Middle frontal gyrus (tissue), 1 donor: ENCODE measurements around the gene CPPED1.

Experiments used
- DNase-seq: peaks from one replicate; pipeline ENCODE4 v3.0.0-alpha.2; 2015; ENCODE audit warnings: low spot score; ENCODE audit errors: extremely low spot score

CPPED1 gene

DNA sequence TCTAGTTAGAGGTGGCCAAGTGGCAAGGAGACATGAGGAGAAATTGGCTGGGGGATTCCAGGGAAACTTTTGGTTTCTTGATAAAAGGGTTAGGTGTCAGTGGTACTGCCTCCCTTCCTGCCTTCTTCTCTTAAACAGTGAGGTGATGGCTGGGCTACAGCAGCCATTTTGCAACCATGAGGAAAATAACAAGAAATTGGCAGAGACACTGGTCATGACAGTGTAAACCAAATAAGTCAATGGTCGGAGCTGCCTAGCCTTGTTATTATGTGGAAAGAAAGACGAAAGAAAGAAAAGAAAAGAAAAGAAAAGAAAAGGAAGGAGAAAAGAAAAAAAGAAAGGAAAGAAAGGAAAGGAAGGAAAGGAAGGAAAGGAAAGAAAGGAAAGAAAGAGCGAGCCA, 63.9 kb downstream of the CPPED1 start:
- DNase-seq, result no peak

DNA sequence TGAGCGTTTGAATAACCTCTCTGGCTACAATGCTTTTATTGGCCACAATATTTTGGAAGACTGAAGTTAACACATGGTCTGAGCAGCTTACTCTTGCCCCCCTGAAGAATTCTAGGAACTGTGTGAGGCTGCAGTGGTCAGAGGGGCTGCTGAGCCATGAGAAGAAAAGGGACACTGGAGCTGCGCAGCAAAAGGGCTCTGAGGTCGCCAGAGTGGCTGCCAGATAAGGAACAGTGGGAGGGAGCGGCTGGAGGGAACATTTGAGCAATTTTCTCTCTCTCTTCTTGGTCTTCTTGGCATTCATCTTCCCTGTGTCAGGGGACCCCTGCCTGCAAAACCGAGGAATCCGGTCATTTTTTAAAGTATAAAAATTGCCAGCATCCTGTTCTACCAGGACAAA, 66.1 kb downstream of the CPPED1 start:
- no peak for DNase-seq

DNA sequence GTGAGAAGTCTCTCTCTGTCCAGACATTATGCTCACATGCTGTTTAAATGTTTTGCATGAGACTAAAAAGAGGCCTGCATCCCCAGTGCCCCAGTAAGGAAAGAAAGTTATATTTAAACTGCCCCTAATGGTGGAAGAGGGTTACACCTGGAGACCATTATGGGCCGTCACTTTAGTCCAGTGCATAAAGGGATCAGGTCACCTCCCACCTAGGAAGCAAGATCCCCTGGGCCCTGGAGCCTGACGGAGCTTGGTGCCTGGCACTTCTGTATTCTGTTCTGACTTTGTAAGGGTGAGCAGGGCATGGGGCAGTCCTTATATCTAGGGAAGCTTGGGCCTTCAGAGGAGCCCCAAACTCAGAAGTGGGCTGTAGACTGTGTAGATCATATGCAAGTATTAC, 67.9 kb downstream of the CPPED1 start:
- DNase-seq, result no peak

DNA sequence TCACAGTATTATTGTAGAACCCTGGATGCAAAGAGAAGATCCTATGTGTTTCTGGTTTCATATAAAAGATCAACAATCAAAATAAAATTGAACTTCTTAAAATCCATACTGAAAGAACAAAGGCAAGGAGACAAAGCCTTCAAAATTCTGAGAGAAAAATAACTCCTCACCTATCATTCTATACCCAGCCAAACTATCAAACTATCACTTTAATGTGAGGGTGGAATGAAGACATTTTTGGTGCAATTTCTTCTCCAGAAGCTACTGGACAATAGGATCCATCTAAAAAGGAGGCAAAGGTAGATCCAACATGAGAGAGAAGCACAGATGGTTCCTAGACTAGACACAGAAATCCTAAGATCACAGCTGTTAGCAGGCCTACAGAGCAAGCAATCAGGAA, 71.1 kb downstream of the CPPED1 start:
- DNase-seq, result no peak

DNA sequence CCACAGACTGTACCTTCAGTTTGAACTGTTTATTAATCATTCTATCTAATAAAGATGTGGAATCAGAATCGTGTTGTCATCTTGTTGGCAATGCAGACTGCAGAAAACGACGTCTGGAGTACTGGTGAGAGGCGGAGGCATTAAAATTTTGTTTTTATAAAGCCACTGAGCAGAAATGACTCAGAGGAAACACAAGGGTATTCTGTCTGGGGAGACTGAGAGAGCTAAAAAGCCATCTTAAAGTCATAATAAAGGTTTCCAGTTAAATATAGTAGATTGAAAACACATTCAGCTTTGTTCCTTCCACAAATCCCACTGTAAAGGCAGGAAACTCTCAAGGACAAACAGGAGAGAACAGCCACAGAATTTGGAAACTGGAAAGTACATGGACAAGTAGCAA, 74.2 kb downstream of the CPPED1 start:
- DNase-seq, result no peak

DNA sequence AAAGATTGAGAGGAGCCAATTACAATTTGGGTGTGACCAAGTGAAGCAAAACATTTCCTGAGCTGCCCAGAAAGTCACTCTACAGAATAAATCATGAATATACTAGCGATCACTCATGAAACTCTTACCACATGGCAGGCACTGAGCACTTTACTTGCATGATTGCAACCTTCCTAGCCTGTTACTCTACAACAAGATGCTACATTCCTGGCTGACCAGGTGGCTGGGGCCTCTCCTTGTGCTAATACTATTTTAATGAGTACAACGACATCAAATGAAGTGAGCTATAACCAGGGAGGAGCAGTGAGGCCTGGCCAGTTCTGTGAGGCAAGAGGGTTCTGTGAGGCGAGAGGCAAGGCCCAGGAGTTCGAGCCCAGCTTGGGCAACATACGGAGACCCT, 75.2 kb downstream of the CPPED1 start:
- no peak for DNase-seq

DNA sequence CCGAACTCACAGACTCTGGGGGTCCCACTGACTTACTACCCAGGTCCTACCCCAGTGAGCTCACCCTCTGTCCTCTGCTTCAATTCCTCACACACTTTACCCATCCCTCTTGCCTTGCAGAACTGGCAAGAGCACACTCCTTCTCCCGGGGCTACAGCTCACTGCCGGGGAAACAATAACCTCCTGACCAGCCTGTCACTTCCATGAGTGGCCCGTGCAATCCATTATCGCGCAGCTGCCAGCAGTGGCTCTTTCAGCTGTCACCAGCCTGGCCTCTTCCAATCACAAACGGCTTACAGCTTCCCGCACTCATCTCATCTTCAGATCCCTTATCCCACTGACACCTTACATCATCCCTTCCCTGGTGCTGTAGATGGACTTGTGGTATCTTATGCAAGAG, 79.5 kb downstream of the CPPED1 start:
- DNase-seq, result no peak

DNA sequence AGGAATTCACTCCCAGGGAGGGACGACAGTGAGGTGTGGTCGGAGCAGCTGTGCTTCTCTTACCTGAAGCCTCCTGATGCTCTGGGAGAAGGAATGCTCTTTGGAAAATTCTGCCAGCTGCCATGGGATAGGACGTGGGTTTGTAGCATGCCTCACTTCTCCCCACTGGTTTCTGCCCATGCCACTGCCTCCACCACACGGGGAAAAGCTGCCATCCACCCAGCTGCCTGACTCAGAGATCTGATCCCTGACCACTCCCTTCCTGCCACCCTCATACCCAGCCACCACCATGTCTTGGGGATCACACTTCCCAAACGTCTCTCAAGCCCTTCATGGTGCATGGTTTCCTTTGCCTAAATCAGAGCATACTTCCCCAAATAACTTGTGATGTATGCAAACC, 80.0 kb downstream of the CPPED1 start:
- DNase-seq, result no peak

DNA sequence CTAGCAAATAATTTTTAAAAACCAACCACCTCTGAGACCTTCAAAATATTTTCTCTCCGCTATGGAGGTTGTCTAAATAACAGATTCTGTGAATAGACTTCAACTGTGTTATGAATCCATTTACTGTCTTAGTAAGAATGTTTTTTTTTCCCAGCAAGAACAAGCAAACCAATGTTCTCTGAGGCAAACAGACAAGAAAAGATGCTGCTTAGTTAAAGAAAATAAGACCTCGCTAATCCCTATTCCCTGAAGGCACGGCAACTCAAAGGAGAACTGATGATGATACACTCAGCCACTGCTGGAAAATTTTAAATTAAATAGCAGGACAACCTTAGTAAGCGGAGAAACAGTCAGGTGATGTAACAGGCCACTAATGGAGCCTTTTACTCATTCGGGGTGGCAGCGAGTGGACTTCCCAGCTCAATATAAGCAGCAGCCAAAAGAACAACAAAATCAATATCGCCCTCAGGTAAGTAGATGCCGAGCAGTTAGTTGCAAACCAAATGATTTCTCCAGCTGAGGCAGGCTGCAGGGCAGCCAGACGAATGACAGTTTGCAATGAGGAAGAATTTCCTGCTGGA, 81.8 kb downstream of the CPPED1 start:
- DNase-seq, result no peak

DNA sequence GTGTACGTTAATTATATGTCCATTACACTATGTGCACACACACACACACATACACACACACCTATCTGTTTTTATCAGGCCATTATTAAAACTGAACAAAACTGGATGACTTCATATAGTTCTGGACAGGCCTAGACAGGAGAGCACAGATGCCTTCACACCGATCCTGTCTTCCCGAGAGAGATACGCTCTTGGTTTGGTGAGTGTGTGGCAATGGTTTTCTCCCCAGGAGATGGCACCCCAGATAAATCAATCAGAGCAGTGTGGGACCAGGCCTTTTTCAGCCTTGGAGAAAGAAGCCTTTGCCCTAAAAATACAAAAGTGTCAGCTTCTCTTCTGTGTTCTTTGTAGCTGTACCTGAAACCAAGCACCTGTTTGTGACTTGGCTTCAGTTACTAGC, 83.7 kb downstream of the CPPED1 start:
- DNase-seq, result no peak

DNA sequence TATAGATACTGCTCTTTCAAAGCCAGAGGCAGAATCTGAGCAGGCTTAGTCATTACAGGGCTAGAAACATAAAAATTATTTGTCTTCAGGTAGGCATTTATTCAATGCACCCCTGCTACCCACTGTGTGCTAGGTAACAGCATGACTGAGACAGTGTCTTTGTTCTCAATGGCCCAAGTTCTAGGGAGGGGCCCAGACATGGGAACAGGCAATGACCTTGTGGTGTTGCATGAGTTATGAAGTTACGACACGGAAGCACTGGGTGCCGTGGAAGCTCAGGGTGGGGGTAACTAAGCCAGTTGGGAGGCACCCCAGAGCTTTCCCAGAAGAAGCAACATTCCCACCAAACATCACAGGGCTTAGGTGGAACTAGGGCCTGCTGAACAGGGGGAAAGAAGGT, 87.0 kb downstream of the CPPED1 start:
- DNase-seq, result no peak

DNA sequence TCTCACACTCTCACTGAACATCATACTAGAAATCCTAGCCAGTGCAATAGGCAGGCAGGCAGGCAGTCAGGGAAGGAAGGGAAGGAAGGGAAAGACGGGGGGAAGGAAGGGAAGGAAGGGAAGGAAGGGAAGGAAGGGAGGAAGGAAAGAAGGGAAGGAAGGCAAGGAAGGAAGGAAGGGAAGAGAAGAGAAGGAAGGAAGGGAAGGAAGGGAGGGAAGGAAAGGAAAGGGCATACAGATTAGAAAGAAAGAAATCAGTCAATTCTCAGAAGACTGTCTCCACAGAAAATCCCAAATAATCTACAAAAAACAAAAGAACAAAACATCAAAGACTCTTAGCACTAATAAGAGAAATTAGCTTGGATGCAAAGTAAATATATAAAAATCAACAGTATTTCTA, 93.9 kb downstream of the CPPED1 start:
- DNase-seq, result no peak

DNA sequence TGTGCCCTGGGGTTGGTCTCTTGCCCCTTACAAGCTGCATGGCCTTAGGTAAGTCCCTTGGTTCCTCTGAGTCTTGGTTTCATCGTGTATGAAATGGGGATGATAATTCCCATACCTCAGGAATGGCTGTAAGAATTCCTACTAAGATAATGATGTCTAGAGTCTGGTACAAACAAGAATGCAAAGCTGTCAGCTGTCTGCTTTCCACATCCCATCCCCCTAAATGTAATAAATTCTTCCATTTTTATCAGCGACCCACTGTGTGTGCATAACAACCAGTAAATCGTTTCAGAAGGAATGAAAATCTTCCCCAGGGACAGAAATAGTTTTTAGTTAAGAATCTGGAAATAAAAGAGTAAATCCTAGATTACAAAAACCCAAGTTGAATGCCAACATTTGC, 95.4 kb downstream of the CPPED1 start:
- no peak for DNase-seq

DNA sequence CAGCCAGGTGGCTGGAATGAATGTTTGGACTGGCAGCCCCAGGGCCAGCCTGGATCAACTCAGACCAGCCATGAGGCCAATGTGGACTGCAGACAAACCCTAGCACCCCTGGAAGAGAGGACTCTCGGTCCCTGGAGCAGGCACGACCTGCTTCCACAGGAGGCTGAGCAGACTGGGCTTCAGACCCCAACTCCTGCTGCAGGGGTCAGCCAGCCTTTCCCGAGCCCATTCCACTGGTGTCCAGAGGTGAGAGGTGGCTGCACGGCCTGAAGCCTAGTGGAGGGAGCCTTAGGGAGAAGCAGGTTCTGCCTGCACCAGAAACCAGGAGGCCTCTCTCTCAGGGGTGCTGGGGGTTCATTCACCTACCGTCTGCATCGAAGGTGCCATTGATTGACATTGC, 97.1 kb downstream of the CPPED1 start:
- no peak for DNase-seq

DNA sequence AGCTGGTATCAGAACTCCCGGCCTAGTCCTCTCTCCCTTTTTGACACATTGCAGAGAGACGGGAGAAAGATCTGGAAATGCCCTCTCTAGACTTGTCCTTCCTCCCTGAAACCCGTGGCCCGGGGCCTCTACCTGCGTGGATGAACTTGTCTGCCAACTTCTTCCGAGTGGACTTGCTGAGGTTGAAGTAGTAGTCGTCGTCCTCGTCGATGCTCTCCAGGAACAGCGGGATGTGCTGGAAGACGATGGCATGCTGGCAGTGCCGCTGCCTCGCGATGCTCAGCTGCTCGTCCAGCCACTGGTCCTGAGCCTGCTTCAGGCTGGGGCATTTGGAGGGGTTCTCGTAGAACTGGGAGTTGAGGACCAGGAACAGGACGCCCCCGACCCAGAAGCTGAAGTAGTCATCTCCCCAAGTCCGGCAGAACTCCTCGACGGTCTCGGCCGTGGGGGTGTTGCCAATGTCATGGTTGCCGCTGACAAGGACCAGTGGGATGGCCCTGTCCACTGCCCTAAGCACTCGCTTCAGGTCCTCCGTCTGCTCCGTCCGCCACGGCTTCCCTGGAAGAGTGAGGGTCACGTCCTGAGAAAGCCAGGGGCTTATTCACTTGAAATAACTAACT, 99.1 kb downstream of the CPPED1 start:
- DNase-seq, result no peak

DNA sequence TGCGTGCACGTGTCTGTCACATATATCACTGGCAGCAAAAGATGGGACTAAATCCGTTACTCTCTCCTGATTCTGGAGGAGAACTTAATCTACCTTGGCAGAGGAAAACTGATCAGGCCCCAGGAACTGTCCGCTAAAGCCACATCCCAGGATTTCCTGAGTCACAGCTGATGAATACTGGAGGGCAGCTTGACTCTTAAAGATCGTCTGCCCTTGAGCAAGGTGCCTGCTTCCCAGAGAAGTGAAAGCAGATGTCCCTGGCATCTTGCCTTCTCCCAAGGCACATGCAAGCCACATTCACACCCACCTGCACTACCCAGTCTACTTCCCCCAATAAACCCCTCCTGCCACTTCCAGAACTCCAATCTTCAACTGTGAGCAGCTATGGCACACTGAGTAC, 99.8 kb downstream of the CPPED1 start:
- no peak for DNase-seq

DNA sequence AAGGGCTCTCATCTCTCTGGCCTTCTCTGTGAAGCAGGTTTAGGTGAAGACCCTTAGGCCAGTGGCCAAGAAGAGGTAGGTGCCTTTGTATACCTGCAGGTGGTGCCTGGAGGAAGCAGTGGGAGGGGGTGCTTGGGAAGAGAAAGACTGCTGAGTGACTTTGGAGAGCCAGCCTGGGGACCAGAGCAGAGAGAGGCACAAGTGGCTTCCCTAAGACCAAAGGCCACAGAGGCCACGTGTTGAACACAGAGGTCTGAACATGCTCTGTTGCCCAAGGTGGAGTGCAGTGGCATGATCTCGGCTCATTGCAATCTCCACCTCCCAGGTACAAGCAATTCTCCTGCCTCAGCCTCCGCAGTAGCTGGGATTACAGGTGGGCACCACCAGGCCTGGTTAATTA, 103.5 kb downstream of the CPPED1 start:
- DNase-seq, result no peak

DNA sequence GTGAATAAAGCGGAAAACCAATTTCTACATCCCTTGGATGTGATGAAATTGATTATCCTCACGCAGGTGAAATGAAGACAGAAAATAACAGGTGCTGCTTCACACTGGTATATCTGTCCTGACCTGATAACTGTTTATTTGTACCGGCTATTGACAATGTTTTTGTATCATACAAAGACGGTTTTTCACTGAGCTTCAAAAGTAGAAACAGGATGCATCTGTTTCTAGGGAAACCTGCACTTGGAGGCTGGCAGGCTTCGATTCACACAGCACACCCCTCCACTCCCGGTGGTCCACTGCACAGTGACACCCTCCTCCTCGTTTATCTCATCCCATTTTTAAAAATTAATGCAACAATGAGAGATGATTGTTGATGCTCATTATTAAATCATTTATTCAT, 104.5 kb downstream of the CPPED1 start:
- no peak for DNase-seq

DNA sequence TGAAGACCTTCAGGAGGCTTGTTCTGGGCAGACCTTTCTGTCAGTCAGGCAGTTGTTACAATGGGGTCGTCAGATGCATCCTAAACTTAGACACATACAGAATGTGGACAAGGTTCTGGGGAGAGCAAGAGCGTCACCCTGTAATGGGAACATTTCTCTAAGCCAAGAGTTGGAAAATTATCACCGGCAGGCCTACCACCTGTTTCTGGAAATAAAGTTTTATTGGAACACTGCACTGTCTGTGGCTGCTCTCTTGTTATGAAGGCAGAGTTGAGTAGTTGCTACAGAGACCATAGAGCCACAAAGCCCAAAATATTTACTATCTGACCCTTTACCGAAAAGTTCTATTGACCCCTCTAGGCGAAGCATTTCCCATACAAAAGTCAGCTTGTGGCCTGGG, 106.2 kb downstream of the CPPED1 start:
- DNase-seq, result no peak

DNA sequence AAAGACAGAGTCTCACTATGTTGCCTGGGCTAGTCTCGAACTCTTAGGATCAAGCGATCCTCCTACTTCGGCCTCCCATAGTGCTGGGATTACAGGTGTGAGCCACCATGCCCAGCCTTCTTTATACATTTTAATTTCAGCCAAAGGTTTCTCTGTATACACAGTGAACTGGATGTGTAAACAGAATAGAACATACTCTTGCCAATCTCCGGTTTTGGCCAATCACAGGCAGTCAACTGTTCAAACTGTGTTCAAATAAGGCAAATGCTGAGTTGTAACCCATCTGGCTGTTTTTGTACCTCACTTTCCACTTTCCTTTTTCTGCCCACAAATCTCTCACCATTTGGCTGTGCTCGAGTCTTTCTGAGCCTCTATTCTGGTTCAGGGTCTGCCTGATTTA, 108.2 kb downstream of the CPPED1 start:
- DNase-seq, result no peak

DNA sequence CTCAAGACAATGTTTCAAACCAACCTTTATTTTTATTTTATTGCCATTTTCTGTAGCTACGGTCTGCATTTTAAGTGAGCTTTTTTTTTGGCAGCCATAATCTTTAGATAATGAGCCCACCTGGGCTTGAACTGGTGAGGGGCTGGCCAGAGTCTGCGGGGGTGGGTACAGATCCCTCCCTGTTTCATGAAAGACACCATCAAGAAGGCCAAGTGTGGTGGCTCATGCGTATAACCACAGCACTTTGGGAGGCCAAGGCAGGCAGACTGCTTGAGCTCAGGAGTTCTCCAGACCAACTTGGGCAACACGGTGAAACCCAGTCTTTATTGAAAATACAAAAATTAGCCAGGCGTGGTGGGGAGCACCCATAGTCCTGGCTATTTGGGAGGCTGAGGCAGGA, 113.7 kb downstream of the CPPED1 start:
- DNase-seq, result no peak

DNA sequence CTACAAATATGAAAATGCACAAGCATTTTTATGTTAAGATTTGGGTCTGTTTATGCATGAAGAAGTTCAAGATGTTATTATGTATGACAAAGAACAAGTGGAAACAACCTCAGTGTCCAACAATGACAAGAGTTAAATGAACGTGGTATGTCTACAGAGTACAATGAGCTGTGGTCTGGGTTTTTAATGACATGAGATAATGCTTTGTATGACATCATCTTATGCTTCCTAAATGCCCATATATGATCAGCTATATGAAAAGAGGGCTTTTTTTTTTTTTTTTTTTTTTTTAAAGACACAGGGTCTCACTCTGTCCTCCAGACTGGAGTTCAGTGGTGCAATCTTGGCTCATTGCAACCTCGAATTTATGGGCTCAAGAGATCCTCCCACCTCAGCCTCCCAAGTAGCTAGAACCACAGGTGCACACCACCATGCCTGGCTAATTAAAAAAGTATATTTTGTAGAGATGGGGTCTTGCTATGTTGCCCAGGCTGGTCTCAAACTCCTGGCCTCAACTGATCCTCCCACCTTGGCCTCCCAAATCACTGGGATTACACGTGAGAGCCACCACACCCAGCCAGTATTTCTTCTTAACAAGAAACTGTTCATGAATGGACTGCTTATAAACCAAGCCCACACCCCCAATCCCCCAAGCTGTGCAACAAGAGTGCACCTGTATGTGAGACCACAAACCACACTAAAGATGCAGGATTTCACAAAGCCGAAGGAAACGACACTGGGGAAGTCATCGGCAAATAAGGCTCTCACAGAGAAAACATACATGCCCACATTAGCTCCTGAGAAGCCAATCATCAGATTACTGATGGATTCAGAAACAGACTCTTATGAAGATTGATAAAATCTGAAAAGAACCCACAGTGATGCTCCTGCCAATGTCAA, 114.5 kb downstream of the CPPED1 start:
- DNase-seq, result no peak

DNA sequence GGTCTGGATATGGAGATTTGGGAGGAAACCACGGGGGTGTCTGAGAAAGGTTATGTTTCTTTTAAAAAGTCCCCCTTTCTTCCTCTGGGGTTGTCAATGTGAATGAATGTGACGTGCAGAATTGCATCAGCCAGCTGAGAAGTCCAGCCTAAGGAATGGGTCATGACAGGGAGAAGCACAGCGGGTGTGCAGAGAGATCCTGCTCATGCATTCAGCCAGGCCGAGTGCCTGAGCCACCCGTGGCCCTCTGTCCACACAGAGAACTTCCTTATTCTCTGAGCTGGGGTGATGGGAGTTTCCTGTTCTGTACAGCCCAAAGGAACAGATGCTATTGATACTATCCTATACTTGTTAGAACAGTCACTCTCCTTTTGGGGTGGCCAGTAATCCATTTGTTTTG, 117.9 kb downstream of the CPPED1 start:
- no peak for DNase-seq
